ENCODE data around the gene COL2A1. TPM values are rescaled to one million over a fixed set of nuclear protein-coding genes. Genes with fewer than 3 reads are reported as not detected.
A peak's percentile ranks its signal among the peaks of the same experiment; 100 is the strongest.

The COL2A1 gene
- total RNA-seq, 1 donor from 2014 or later = not detected

DNA sequence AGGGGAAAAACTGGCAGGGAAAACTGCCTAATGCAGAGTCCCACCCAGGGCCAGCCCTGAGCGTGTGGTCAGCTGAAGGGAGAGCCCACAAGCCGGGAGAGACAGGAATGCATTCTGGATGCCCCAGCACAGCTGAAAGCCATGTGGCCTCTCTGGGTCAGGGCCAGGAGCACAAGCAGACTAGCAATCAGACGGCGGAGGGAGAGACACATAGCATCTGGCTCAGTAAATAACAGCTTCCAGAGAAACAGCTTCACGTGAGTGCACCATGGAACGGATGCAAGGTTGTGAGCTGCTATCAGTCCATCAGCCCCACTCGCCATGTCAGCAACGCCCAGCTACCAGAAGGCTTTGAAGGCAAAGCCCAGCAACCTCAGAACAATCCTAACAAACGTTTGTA is 69.1 kb downstream of the COL2A1 start:
- H3K27ac ChIP-seq = no peak overlapping the region
- intact Hi-C loops (cut with DNase I) = no loop called here
- TF ChIP-seq CTCF (IDR thresholded peaks at IDR 0.05) = no peak
- no peak for DNase-seq
- H3K36me3 ChIP-seq = no peaks in the 10 kb centered on the region
- no peaks in the 10 kb centered on the region for H3K9me3 ChIP-seq
- peaks cover 5% of the 10 kb centered on the region for H3K4me1 ChIP-seq
- H3K4me3 ChIP-seq = no peak overlapping the region
- peak; percentile 68 for ATAC-seq
- H3K27me3 ChIP-seq = no peaks in the 10 kb centered on the region

DNA sequence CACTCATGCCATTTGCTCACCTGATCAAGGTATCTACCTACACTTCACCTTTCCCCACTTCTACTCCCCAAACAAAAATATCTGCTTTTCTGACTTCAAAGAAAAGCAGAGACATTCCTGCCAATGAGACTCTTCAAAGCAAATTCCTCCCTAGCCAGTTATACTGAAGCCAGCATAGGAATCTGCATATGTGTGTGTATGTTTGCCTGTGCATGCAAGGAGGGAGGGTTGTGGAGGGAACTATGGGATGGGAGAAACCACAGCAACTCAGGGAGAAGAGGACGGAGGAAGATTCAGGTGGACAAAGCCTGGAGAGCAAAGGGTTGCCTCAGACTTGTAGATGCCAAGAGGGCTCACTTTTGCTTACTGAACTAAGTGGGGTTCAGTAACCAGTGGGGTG is 73.1 kb downstream of the COL2A1 start:
- no peaks in the 10 kb centered on the region for H3K36me3 ChIP-seq
- H3K9me3 ChIP-seq = no peaks in the 10 kb centered on the region
- no peaks in the 10 kb centered on the region for H3K27me3 ChIP-seq
- ATAC-seq (no peak), DNase-seq (no peak)
- no peak for TF ChIP-seq CTCF (IDR thresholded peaks at IDR 0.05)
- intact Hi-C loops (cut with DNase I) = no loop called here
- peaks cover 5% of the 10 kb centered on the region for H3K4me1 ChIP-seq
- no peak overlapping the region for H3K27ac ChIP-seq
- no peak overlapping the region for H3K4me3 ChIP-seq

- Histone ChIP-seq H3K9me3 (no peaks in the 10 kb centered on the region), H3K4me3 (no peak overlapping the region), H3K36me3 (no peaks in the 10 kb centered on the region), H3K27ac (no peak overlapping the region), H3K4me1 (peaks cover 4% of the 10 kb centered on the region), H3K27me3 (no peaks in the 10 kb centered on the region)
- ATAC-seq (no peak), DNase-seq (no peak)
- no peak for TF ChIP-seq CTCF (IDR thresholded peaks at IDR 0.05)
- intact Hi-C loops (cut with DNase I) = no loop called here
Observed at GRCh38 chr12:47930634-47931033, 73.6 kb downstream of the COL2A1 start.

DNA sequence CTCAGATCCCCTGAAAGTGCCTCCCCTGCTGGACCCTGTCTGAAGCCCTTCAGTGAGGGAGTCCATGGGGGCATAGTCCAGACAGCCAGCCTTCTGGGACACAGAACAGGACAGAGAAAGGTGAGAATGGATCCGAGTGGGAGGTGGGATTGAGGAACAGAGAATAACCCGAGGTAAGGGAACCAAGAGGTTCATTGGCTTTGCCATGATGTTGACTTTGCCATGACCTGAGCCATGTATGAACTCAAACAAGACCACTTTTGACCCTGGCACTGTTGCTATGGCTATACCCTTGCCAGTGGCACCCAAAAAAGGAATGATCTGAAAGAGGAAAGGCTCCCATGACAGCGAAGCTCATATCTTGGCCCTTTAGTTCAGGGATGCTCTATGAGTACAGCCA is 76.9 kb downstream of the COL2A1 start:
- no peaks in the 10 kb centered on the region for H3K27me3 ChIP-seq
- intact Hi-C loops (cut with DNase I) = no loop called here
- no peaks in the 10 kb centered on the region for H3K36me3 ChIP-seq
- TF ChIP-seq CTCF (IDR thresholded peaks at IDR 0.05) = no peak
- no peak overlapping the region for H3K4me3 ChIP-seq
- no peak for ATAC-seq
- H3K9me3 ChIP-seq = no peaks in the 10 kb centered on the region
- no peak overlapping the region for H3K27ac ChIP-seq
- no peaks in the 10 kb centered on the region for H3K4me1 ChIP-seq
- no peak for DNase-seq

Other genes starting within 250 kb of the COL2A1 start
- gene RAPGEF3, start 245.6 kb downstream of the COL2A1 start, total RNA-seq = 69.6 TPM
- 40.9 TPM for gene SLC48A1, start 231.2 kb downstream of the COL2A1 start, total RNA-seq
- 135 TPM for gene HDAC7, start 184.6 kb downstream of the COL2A1 start, total RNA-seq
- gene VDR, start 99.5 kb downstream of the COL2A1 start, total RNA-seq = 28.7 TPM
- gene TMEM106C, start 40.9 kb downstream of the COL2A1 start, total RNA-seq = 45.4 TPM
- gene SENP1, start 101.6 kb upstream of the COL2A1 start, total RNA-seq = 16.9 TPM
- 41.8 TPM for gene PFKM, start 114.9 kb upstream of the COL2A1 start, total RNA-seq
- 34.5 TPM for gene ASB8, start 153.0 kb upstream of the COL2A1 start, total RNA-seq
- 0.61 TPM for gene CCDC184, start 179.2 kb upstream of the COL2A1 start, total RNA-seq
- gene OR10AD1, start 198.8 kb upstream of the COL2A1 start, total RNA-seq = not detected